NT2/D1 (cell line): ENCODE data around the gene ZC3H4.

Experiments
- DNase-seq: peaks from one replicate; pipeline ENCODE4 v3.0.0-alpha.2; 2011; ENCODE audit warnings: low read depth, low spot score
- H3K27me3 ChIP-seq: 2 replicates; pipeline ENCODE4 v1.6.0; 2011; ENCODE audit warnings: mild to moderate bottlenecking; ENCODE audit not compliant: insufficient read length, insufficient read depth
- H3K36me3 ChIP-seq: 2 replicates; pipeline ENCODE4 v1.6.1; 2011; ENCODE audit warnings: mild to moderate bottlenecking, low read length, mixed read lengths; ENCODE audit not compliant: insufficient read depth, insufficient read length
- H3K4me1 ChIP-seq: 2 replicates; pipeline ENCODE4 v1.5.1; 2011; ENCODE audit not compliant: insufficient read depth, insufficient read length
- H3K4me3 ChIP-seq: 2 replicates; pipeline ENCODE4 v1.5.1; 2011; ENCODE audit warnings: low read depth; ENCODE audit not compliant: insufficient read length
- H3K9ac ChIP-seq: 2 replicates; pipeline ENCODE4 v1.6.0; 2011; ENCODE audit warnings: low read depth; ENCODE audit not compliant: insufficient read length
- H3K9me3 ChIP-seq: 2 replicates; pipeline ENCODE4 v1.5.1; 2011; ENCODE audit warnings: mild to moderate bottlenecking, low read length; ENCODE audit not compliant: insufficient read depth
- SUZ12 ChIP-seq: IDR thresholded peaks from 2 replicates; pipeline ENCODE4 v1.6.1; 2011; ENCODE audit not compliant: insufficient read length, insufficient read depth; ENCODE audit errors: extremely low read depth
- YY1 ChIP-seq: IDR thresholded peaks from 2 replicates; pipeline ENCODE4 v1.6.1; 2011; ENCODE audit not compliant: insufficient read length, insufficient read depth
- ZNF274 ChIP-seq: IDR thresholded peaks from 2 replicates; pipeline ENCODE4 v1.6.1; 2011; ENCODE audit warnings: mild to moderate bottlenecking, low read depth, low read length

Gene ZC3H4

DNA sequence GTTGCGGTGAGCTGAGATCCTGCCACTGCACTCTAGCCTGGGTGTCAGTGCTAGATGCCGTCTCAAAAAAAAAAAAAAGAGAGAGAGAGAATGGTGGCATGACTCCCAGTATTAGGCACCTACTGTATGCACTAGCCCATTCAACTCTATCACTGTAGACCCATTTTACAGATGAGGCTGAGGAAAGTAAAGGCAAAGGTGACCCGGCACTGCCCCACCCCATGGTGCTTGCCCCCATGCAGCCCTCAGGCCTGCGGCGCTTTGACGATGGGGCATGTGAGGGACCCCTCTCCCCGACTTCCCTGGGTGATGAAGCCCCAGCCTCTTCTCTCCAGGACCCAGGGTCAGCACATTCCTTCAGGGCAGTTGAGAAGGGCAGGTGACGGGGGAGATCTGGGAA, 86.7 kb downstream of the ZC3H4 start:
- H3K4me3 ChIP-seq = no peak overlapping the region
- no peaks in the 10 kb centered on the region for H3K9me3 ChIP-seq
- no peak for TF ChIP-seq SUZ12
- no peak for TF ChIP-seq ZNF274
- no peak for TF ChIP-seq YY1
- DNase-seq = no peak
- peaks cover 27% of the 10 kb centered on the region for H3K27me3 ChIP-seq
- no peaks in the 10 kb centered on the region for H3K36me3 ChIP-seq
- peaks cover 6% of the 10 kb centered on the region for H3K4me1 ChIP-seq
- no peak overlapping the region for H3K9ac ChIP-seq

DNA sequence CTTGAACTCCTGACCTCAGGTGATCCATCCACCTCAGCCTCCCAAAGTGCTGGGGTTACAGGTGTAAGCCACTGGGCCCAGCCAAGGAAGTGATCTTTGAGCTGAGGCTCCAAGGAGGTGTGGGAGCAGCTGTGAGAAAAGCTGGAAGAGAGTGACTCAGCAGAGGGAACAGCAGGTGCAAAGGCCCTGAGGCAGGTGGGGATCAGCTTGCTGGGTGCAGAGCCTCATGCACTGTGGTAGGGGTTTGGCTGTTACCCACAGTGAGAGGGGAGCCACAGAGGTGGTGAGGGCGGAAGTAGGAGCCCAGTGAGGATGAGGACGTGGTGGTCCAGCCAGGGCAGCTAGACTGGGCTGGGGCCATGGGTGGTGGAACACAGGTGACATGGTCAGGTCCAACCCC, 87.4 kb downstream of the ZC3H4 start:
- no peak for DNase-seq
- Histone ChIP-seq H3K9me3 (no peaks in the 10 kb centered on the region), H3K9ac (no peak overlapping the region), H3K27me3 (peaks cover 34% of the 10 kb centered on the region), H3K4me3 (no peak overlapping the region), H3K36me3 (no peaks in the 10 kb centered on the region), H3K4me1 (peaks cover 4% of the 10 kb centered on the region)
- TF ChIP-seq ZNF274 (no peak), SUZ12 (no peak), YY1 (no peak)

GRCh38 chr19:47024502-47024901, 89.1 kb downstream of the ZC3H4 start:
- Histone ChIP-seq H3K36me3 (no peaks in the 10 kb centered on the region), H3K4me3 (no peak overlapping the region), H3K9me3 (no peaks in the 10 kb centered on the region), H3K9ac (no peak overlapping the region), H3K27me3 (peaks cover 48% of the 10 kb centered on the region), H3K4me1 (peaks cover 4% of the 10 kb centered on the region)
- no peak for DNase-seq
- no peak for TF ChIP-seq SUZ12
- TF ChIP-seq YY1 = no peak
- TF ChIP-seq ZNF274 = no peak

- TF ChIP-seq SUZ12 (no peak), ZNF274 (no peak), YY1 (no peak)
- DNase-seq = no peak
- Histone ChIP-seq H3K9ac (no peak overlapping the region), H3K4me3 (no peak overlapping the region), H3K9me3 (no peaks in the 10 kb centered on the region), H3K27me3 (peaks cover 58% of the 10 kb centered on the region), H3K36me3 (no peaks in the 10 kb centered on the region), H3K4me1 (peaks cover 5% of the 10 kb centered on the region)
Measured at GRCh38 chr19:47023448-47023794, 90.2 kb downstream of the ZC3H4 start.

DNA sequence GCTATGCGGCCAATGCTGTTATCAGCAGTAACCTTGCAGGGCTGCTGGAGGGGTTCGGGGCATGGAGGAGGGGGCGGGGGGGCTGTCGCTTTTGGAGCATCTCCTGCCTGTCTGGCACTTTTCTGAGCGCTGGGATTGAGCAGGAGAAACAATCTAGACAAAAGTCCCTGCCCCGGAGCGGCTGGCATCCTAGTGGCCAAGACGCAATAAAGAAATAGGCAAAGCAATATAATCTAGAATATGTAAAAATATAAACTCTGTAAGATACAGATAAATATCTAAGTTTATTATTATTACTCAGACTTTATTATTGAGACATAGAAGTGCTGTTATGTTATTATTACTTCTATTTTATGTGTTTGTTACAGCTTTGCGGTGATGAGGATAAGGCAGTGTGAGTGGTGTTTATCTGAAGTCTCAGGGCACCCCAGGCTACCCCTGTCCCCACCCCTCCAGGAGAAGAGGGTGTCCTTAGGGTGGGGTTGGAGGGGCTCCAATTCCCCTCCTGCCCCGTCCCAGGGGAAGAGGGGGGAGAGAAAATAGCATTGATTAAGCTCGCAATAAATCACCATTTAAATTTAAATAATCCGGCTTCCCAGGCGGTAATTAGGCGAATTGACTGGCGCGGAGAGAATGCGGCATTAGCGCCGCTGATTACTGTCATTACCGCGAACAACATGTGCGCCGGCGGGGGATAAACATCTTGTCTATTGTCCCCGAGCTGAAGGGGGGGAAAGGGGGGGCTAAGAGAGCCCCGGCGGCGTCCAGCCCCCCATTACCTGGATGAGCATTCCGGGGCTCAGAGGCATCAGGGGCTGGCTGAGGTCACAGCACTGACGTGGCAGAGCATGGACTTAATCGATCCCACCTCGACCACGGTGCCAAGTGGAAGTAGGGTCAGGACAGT, 90.8 kb downstream of the ZC3H4 start:
- Histone ChIP-seq H3K4me1 (peaks cover 5% of the 10 kb centered on the region), H3K9me3 (no peaks in the 10 kb centered on the region), H3K36me3 (no peaks in the 10 kb centered on the region), H3K9ac (no peak overlapping the region), H3K27me3 (peaks cover 62% of the 10 kb centered on the region), H3K4me3 (no peak overlapping the region)
- TF ChIP-seq ZNF274 = no peak
- TF ChIP-seq YY1 = no peak
- no peak for TF ChIP-seq SUZ12
- no peak for DNase-seq

GRCh38 chr19:47022140-47022536, 91.4 kb downstream of the ZC3H4 start:
- peaks cover 5% of the 10 kb centered on the region for H3K4me1 ChIP-seq
- no peak for DNase-seq
- TF ChIP-seq SUZ12 = no peak
- no peak for TF ChIP-seq ZNF274
- no peak for TF ChIP-seq YY1
- no peaks in the 10 kb centered on the region for H3K36me3 ChIP-seq
- peak overlapping the region; percentile 10 for H3K9ac ChIP-seq
- peaks cover 62% of the 10 kb centered on the region for H3K27me3 ChIP-seq
- H3K9me3 ChIP-seq = no peaks in the 10 kb centered on the region
- no peak overlapping the region for H3K4me3 ChIP-seq

GRCh38 chr19:47021536-47022139, 91.9 kb downstream of the ZC3H4 start:
- Histone ChIP-seq H3K9me3 (no peaks in the 10 kb centered on the region), H3K4me3 (peak overlapping the region; percentile 26), H3K36me3 (no peaks in the 10 kb centered on the region), H3K27me3 (peaks cover 60% of the 10 kb centered on the region), H3K4me1 (peaks cover 5% of the 10 kb centered on the region), H3K9ac (peak overlapping the region; percentile 50)
- no peak for DNase-seq
- no peak for TF ChIP-seq YY1
- no peak for TF ChIP-seq SUZ12
- TF ChIP-seq ZNF274 = no peak
